Nephron progenitor cell (in vitro differentiated cells): ENCODE results near the gene PARP6.

ENCODE experiments used
- DNase-seq: peaks from one replicate; pipeline ENCODE4 v3.0.0; 2021
- H3K27ac Mint-ChIP-seq: 2 replicates; pipeline ENCODE4 v1.8.0; 2021; ENCODE audit warnings: mild to moderate bottlenecking, moderate library complexity, mixed read lengths
- H3K27me3 Mint-ChIP-seq: 2 replicates; pipeline ENCODE4 v1.8.0; 2021; ENCODE audit warnings: mild to moderate bottlenecking, low read depth, mixed read lengths; ENCODE audit not compliant: poor library complexity
- H3K36me3 Mint-ChIP-seq: 2 replicates; pipeline ENCODE4 v1.8.0; 2021; ENCODE audit warnings: low read depth, mixed read lengths
- H3K4me1 Mint-ChIP-seq: 2 replicates; pipeline ENCODE4 v1.8.0; 2021; ENCODE audit warnings: mixed read lengths
- H3K4me3 Mint-ChIP-seq: 2 replicates; pipeline ENCODE4 v1.8.0; 2021; ENCODE audit warnings: mild to moderate bottlenecking, moderate library complexity, mixed read lengths
- H3K9me3 Mint-ChIP-seq: 2 replicates; pipeline ENCODE4 v1.8.0; 2021; ENCODE audit warnings: mild to moderate bottlenecking, moderate library complexity, mixed read lengths
- TF ChIP-seq, protein P1 (sequence below): fragments of 200-600 bp; sonication (generic); IDR thresholded peaks from 2 replicates; pipeline ENCODE4 v1.5.0; 2021; ENCODE audit warnings: antibody characterized with exemption

The PARP6 gene

DNA sequence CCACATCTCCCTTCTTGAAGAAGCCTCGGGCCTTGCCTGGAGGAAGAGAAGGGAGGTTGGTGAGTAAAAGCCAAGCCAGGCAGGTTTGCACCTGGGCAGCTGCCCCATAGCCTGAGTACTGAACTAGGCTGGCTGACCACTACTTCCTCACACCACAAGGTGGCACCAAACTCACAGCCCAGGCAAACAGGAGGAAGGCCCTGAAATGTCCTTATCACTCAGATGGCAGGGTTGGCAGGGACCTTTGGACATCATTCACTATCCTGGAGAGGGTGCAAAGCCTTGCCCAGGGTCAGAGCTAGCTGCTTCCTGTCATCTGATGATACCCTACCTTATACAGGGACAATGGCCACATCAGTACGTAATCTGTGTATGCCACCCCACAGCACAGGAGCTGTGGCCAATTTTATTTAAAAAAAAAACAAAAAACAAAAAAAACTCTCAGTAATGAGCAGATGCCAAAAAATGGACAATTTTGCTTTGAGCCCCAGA is 72.6 kb downstream of the PARP6 start:
- DNase-seq, result peak; percentile 73
- H3K36me3 Mint-ChIP-seq, result peaks cover 57% of the 10 kb centered on the region
- no peak overlapping the region for H3K4me3 Mint-ChIP-seq
- no peak overlapping the region for H3K27ac Mint-ChIP-seq
- TF ChIP-seq, protein P1, sequence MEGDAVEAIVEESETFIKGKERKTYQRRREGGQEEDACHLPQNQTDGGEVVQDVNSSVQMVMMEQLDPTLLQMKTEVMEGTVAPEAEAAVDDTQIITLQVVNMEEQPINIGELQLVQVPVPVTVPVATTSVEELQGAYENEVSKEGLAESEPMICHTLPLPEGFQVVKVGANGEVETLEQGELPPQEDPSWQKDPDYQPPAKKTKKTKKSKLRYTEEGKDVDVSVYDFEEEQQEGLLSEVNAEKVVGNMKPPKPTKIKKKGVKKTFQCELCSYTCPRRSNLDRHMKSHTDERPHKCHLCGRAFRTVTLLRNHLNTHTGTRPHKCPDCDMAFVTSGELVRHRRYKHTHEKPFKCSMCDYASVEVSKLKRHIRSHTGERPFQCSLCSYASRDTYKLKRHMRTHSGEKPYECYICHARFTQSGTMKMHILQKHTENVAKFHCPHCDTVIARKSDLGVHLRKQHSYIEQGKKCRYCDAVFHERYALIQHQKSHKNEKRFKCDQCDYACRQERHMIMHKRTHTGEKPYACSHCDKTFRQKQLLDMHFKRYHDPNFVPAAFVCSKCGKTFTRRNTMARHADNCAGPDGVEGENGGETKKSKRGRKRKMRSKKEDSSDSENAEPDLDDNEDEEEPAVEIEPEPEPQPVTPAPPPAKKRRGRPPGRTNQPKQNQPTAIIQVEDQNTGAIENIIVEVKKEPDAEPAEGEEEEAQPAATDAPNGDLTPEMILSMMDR, result peak; percentile 83
- peaks cover 5% of the 10 kb centered on the region for H3K4me1 Mint-ChIP-seq
- peaks cover 48% of the 10 kb centered on the region for H3K27me3 Mint-ChIP-seq
- H3K9me3 Mint-ChIP-seq, result no peaks in the 10 kb centered on the region

DNA sequence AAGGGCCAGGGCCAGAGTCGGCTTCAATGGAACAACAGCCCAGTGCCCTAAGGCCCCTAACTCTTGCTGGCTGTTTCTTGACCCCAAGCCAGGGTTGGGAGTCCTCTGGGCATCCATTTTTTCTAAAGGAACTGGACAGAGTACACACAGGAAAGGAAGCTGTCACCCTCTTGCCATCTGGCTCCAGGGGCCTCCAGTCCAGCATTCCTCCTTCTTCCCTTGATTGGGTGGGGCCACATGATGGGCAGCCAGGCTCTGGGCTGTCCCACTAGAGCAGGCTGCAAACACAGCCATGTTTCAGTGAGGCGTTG is 73.2 kb downstream of the PARP6 start:
- TF ChIP-seq, protein P1, result no peak
- Mint-ChIP-seq H3K9me3 (no peaks in the 10 kb centered on the region), H3K27me3 (peaks cover 53% of the 10 kb centered on the region), H3K4me3 (no peak overlapping the region), H3K36me3 (peaks cover 51% of the 10 kb centered on the region), H3K27ac (no peak overlapping the region), H3K4me1 (peaks cover 5% of the 10 kb centered on the region)
- DNase-seq, result no peak

DNA sequence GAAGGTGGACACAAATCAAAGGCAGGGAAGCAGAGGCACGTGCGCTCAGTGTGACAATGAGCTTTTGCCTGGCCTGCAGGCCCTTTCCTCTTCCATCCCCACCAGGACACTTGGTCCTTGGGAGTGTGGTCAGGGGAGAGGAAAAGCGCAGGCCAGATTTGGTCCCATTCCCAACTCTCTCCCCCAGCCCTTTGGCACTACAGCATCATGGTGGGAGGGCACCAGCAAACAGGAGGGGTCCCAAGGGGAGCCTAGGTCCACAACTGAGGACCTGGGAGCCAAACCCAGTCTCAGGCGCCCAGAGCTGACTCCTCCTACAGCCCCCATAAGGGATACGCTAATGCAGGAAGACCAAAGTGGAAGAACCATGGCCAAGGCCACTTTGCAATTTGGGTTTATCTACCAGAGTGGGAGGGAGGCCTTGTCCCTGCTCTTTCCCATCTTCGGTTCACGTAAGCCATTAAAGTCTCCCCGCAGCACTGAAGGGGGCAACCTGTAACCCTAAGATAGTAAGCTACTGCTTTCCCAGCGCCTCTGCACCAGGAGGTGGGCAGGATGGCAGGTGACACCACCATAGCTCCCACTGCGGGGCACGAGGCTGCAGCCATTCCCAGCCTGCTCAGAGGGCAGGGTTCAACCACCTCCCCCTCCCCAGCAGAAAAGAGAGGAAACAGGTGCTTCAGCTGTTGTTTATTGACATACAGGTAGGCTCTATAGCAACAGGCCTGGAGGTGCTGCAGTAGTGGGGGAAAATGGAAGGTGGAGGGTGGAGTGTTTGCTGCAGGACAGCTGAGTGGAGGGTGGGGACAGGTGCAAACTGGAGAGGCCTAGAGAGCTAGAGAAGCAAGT is 73.8 kb downstream of the PARP6 start:
- no peak overlapping the region for H3K27ac Mint-ChIP-seq
- H3K4me1 Mint-ChIP-seq, result peaks cover 5% of the 10 kb centered on the region
- TF ChIP-seq, protein P1, result no peak
- H3K4me3 Mint-ChIP-seq, result peak overlapping the region; percentile 79
- H3K27me3 Mint-ChIP-seq, result peaks cover 59% of the 10 kb centered on the region
- H3K9me3 Mint-ChIP-seq, result no peaks in the 10 kb centered on the region
- no peak for DNase-seq
- H3K36me3 Mint-ChIP-seq, result peaks cover 46% of the 10 kb centered on the region

DNA sequence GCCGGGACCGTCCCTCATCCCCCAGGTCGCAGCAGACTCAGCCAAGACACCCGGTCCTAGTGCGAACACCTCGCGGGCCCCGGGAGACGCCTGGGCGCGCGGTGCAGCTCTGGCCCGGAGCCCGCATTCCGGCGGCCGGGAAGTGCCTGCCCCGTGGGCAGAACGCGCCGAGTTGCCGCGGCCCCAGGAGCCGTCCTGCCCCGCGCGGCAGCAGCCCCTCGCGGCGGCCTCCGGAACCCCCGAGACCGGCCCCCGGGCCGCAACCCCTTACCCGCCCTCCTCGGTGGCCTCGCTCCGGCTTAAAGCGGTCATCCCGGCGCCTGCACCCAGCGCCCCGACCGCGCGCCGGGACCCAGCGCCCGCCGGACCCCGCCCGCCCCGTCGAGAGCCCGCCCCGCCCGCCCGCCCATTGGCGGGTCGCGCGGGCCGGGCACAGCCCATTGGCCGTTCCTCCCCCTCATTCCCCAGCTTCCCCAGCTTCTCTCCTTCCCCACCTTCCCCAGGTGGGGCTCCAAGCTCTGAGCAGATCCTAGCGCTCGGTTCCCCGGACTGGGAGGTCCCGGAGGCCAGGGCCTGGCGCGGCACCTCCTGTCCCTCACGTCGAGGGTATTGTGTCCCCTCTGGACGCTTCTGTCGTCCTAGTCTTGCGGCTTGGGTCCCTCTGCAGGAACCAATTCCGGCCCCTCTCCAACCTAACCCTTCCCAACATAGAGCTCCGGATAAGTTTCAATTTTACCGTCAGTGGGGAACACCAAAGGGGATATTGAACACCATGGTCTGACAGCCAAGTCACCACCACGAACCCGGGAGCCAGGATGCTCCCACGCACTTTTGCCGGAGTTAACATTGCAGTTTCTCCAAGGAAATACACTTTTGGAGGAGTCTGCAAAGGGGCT is 74.6 kb downstream of the PARP6 start, which contains the start of gene GRAMD2A:
Gene GRAMD2A, minus strand, starts transcription at position 328 of the 896 bp plus-strand sequence.
- H3K27ac Mint-ChIP-seq, result no peak within 1 kb of the TSS
- peaks cover 5% of the 10 kb centered on the region for H3K4me1 Mint-ChIP-seq
- H3K4me3 Mint-ChIP-seq, result peak within 1 kb of the TSS; percentile 79
- no peaks in the 10 kb centered on the region for H3K9me3 Mint-ChIP-seq
- peaks cover 68% of the 10 kb centered on the region for H3K27me3 Mint-ChIP-seq
- peaks cover 38% of the 10 kb centered on the region for H3K36me3 Mint-ChIP-seq
- TF ChIP-seq, protein P1, result no peak
- peak; percentile 69 for DNase-seq

DNA sequence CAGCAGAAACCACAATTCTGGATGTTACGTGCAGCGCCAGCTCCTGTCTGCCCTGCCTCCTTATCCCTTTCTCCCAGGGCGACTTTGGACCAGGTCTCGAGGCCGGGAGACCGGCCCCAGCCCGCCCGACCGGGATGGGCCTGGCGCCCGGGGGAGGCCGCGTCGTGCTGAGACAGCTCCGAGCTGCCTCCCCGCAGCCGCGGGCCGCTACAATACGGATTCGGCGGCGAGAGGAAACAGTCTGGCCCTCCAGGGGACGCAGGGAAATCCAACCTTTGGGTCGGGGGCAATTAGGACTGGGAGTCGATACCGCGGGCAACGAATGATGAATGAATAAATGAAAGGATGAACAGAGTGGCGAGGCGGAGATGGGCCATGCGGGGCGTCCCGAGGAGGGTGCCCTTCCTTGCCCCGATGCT is 75.3 kb downstream of the PARP6 start:
- H3K4me1 Mint-ChIP-seq, result peaks cover 10% of the 10 kb centered on the region
- peaks cover 72% of the 10 kb centered on the region for H3K27me3 Mint-ChIP-seq
- DNase-seq, result no peak
- H3K4me3 Mint-ChIP-seq, result peak overlapping the region; percentile 73
- H3K36me3 Mint-ChIP-seq, result peaks cover 32% of the 10 kb centered on the region
- no peaks in the 10 kb centered on the region for H3K9me3 Mint-ChIP-seq
- no peak overlapping the region for H3K27ac Mint-ChIP-seq
- TF ChIP-seq, protein P1, result no peak
